Stimulated activated CD8-positive, alpha-beta memory T cell treated with anti-CD3 and anti-CD28 coated beads, Interleukin-4, amount 100 ng/mL, for 24 hours (primary cell): ENCODE data around the gene BRIX1.
"Not testable (repeated sequence)": the region's sequence is repeated elsewhere in the genome, so short reads cannot be mapped to it uniquely, and the experiment has no call there.

Experiments
- DNase-seq: peaks from one replicate; pipeline ENCODE4 v3.0.0-alpha.2; 2020; ENCODE audit warnings: low read depth

The BRIX1 gene

DNA sequence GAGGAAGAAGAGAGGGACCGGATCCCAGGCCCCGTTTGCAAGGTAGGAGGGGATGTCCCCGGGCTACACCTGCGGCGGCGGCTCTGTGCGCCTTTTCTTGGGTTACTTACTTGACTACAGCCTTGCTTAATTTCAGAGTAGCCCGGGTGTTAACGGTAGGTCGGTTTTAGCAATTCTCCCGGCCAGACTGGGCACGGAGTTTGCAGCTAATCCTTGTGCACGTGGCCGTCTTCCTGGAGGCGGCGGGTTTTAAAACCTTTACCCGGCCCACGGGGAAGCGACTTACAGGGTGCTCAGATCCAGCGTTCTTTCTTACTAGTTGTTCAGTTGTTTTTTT is 313 bp downstream of the BRIX1 start:
- peak; percentile 13 for DNase-seq

DNA sequence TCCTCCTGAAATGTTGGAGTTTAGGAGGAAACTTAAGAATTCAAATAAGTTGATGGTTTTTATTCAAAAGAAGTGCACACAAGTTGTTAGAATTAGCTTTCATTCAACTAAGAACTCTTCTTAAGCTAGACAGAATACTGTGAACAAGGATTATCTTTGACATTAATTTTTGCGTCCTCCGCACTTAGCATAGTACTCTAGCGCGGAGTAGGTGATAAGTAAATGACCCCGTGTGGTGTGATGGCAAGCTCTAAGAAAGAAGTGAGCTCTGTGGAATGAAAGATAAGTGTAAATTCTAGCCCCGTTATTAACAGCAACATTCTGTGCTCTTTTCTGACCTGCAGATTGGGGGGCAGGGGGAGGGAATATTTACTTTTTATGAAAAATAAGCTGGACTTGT is 1.0 kb downstream of the BRIX1 start:
- DNase-seq: no peak

DNA sequence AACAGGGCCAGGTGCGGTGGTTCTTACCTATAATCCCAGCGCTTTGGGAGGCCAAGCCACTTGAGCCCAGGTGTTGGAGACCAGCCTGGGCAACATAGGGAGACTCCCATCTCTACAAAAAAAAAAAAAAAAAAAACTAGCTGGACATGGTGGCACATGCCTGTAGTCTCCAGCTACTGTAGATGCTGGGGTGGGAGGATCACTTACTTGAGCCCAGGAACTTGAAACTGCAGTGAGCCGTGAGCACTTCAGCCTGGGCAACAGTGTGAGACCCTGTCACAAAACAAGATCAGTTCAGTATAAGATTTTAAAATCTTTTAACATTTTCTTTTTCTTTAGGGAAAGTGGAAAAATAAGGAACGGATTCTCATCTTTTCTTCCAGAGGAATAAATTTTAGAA is 2.5 kb downstream of the BRIX1 start:
- no peak for DNase-seq

DNA sequence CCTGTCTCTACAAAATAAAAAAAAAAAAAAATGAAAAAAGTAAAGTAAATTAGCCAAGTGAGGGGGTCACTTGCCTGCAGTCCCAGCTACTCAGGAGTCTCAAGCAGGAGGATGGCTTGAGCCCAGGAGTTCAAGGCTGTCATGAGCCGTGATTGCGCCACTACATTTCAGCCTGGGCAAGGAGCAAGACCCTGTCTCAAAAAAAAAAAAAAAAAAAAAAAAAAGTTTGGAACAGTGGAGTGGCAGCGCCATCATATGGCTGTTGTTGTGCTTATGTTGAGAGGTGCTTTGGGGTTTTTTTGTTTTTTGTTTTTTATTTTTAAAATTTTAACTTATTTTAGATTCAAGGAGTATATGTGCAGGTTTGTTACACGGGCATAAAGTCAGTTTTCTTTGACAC is 3.6 kb downstream of the BRIX1 start:
- no peak for DNase-seq

DNA sequence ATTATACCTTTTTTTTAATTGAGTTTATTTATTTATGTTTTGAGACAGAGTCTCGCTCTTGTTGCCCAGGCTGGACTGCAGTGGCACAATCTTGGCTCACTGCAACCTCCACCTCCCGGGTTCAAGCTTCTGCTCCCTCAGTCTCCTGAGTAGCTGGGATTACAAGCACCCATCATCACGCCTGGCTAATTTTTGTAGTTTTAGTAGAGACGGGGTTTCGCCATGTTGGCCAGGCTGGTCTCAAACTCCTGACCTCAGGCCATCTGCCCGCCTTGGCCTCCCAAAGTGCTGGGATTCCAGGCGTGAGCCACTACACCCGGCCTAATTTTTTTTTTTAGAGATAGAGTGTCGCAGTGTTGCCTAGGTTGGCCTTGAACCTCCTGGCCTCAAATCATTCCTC is 7.7 kb downstream of the BRIX1 start:
- not testable (repeated sequence) for DNase-seq

DNA sequence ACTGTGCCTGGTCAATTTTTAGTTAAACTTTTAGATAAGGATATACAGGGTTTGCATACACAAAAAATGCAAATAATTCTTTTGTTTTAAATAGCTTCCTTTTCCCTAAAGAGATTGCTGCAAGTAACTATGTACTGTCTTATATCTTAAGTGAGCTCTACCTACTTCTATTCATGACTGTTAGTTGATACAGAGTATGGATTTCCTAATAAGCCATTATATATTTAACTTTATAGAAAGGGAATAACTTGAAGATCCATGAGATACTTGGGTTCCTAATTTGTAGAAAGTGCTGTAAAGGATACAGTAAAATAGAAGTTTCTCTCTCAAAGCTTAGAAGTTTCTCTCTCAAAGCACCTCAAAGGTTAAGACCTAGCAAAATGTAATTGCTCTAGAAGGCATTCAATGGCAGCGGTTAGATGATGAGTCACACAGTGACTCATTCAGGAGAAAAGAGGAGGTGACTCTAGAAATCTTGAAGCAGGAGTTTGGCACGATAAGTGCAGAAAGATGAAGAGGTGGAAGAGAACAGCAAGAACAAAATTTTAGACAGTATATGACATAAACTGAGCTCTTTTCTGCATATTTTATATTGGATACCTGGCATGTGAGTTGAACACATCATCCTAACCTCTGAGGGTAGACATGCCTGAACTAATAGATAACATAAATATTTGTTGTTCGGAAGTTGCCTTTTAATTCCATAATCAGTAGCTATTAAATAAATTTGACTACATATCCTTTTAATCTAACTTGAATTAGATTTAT is 8.4 kb downstream of the BRIX1 start:
- no peak for DNase-seq

DNA sequence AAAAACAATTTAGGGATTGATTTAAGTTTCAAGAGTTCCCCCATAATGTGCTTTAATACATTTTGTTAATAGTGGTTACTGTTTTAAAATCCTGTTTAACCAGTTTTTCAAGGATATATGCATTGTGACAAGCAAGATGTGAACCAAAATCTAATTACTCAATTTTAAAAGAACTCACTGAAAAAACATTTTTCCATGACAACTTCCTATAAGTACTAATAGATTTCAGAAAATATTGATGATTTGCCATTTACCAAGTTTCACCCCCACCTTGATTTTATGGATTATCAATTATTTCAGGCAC is 8.9 kb downstream of the BRIX1 start:
- DNase-seq: no peak

DNA sequence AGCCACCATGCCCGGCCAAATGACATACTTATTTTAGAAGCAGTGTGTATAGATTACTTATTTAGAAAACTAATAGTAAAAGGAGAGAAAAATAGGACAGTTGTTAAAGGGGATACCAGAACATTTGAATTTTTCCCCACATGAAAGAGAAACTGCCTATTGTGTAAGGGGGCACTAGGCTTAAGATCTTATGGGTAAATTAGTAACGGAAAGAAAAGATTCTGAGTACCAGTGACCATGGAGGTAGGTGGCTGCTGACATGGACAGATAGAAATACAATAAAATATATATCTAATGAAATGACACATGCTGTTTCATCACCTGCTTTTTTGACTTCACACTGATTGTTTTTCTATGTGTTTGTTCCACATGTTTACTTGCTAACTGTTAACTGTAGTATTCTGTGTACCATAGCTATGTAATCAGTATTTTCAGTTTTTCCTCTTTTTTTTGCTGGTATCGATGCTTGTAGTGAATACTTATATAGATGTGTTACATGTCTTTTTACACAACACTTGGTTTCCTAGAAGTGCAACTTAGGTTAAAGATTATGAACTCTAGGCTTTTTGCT is 10.9 kb downstream of the BRIX1 start:
- no peak for DNase-seq

DNA sequence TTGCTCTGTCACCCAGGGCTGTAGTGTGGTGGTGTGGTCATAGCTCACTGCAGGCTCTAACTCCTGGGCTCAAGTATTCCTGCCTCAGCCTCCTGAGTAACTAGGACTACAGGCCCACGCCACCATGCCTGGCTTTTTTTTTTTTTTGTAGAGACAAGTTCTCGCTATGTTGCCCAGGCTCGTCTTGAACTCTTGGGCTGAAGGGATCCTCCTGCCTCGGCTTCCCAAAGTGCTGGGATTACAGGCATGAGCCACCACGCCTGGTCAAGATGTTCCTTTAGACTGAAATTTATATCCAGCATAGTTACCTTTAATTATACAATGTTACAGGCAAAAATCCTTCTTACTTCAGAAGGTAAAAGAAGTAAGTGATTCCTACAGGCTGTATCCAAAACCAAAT is 12.3 kb downstream of the BRIX1 start:
- no peak for DNase-seq

DNA sequence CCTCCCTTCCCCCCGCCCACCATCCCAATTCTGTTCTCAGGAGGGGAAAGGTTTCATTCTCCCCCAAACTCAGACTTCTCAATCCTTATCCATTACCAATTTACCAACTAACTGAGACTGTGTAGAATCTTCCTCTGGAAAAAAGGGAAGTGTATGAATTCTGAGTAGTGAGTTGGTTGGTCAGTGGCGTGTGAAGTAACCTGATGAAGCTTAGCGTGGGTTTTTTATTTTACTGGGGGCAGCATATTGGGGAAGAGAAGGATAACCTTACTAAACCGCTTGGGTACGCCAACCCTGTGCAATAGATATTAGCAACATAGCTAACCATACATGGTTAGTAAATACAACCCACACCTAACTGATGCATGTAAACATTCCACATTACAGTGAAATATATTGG is 12.8 kb downstream of the BRIX1 start:
- no peak for DNase-seq

DNA sequence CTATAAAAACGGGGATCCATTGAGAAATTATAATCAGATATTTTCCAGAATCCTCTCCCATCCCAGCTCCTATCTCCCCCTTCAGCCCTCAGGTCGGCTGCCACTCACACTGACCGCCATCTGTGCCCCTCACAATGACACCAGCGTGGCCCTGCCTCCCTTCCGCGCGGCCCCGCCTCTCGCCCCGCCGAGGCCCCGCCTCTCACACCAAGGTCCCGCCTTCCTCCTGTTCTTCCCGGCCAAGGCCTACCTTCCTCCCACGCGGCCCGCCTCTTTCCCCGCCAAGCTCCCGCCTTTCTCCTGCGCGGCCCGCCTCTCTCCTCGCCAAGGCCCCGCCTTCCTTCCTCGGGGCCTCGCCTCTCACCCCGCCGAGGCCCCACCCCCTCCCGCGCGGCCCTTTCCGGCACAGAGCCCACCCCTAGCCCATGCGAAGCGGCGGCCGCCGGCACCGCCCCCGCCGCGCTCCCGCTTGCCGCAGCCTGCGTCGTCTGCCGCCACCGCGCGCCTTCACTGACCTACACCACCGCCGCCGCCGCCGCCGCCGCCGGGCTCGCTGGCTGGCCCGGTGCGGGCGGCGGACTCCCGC is 13.7 kb downstream of the BRIX1 start, which contains the start of gene DNAJC21:
Gene DNAJC21, plus strand, starts transcription at position 426 of the 586 bp plus-strand sequence. CDS start 261 bp downstream, outside the sequence.
- DNase-seq: peak; percentile 97

DNA sequence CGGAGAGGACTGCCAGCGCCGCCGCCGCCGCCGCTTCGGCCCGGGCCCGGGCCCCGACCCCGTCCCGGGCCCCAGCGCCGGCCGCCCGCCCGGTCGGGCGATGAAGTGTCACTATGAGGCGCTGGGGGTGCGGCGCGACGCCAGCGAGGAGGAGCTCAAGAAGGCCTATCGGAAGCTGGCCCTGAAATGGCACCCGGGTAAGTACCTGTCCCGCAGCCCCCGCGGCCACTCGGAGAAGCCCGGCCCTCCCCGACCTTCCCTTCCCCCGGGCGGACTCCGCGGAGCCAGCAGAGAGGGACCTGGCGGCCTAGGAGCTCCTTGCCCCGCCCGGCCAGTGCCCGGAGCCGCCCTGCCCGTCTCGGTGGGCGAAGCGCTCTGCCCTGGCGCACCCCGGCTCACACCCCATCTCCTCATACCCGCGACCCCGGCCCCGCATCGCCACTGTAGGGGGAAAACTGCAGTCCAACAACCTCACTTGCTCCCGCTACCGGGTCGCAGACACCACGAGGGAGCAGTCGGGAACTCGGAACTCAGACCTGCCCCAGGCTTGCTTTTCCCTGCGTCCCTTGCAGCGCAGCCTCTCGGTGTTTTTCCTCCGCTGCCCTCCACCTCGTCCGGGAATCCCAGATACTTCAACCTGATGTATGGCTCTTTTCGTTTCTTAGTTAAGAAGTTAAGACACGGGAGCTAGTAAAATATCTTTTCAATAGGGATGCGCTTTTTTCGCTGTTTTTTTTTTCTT is 14.4 kb downstream of the BRIX1 start:
- DNase-seq: peak; percentile 71

DNA sequence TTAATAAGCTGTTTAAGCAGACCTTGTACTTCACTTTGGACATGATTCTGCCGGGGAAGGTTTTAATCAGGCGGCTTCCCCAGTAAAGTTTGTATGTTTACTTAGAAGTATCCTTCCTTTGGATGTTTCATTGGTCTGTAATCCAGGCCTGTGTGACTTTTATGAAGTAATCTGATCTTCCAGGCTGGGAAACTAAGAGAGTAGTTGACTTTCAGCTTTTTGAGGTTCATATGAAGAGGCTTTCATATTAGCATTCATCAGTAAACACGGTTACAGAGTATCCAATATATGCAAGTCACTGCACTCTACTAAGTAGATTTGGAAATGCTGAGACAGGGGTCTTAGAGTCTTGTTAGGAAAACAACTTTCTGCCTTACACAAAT is 14.9 kb downstream of the BRIX1 start:
- DNase-seq: no peak

DNA sequence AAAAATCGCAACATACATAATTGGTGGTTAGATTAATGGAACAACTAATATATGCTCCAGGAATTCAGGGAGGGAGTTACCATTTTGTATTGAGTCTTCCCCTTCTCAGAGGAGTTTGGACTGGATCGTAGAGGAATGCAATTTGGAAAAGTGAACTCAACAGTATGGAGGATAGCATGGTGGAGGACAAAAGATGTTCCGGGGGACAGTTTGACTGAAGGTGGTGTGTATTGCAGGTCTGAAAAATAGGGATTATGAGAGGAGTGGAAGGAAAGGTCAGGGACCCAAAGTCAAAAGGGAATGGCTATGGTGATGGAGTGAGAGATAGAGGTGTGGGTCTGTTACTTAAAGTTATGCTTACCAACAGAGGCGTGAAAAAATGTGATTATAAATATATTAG is 15.4 kb downstream of the BRIX1 start:
- DNase-seq: no peak

DNA sequence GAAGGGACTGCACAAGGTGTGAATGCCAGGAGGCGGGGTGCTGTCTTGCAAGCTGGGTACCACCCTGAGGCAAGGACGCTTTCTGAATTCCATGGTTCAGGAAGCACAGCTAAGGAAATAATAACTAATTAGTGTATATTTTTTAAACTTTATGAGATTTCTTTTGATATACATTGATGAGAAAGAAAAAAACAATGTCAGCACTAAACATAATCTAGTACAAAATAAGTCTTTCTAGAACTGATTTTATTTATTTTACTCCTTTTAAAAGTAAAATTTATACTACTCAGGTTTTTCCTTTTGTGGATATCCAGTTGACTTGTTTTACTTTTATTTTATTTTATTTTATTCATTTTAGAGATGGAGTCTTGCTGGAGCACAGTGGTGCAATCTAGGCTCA is 17.4 kb downstream of the BRIX1 start:
- no peak for DNase-seq

DNA sequence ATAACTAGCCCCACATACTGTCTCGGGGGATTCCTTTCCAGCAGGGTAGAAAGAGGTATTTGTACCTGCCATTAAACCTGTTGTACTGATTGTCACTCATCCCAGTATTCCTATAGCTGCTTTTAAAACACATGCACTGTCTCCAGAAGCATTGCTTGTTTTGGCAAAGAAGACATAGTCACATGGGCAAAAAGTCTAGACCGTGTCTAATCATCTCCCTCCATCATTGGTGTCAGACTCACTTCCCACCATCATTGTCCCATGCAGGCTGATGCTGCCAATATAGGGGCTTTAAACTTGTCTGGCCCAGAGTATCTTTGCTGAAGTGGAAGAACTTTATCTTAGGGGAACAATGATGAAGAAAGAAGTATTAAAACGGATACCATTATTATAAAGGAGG is 26.4 kb downstream of the BRIX1 start:
- DNase-seq: no peak

DNA sequence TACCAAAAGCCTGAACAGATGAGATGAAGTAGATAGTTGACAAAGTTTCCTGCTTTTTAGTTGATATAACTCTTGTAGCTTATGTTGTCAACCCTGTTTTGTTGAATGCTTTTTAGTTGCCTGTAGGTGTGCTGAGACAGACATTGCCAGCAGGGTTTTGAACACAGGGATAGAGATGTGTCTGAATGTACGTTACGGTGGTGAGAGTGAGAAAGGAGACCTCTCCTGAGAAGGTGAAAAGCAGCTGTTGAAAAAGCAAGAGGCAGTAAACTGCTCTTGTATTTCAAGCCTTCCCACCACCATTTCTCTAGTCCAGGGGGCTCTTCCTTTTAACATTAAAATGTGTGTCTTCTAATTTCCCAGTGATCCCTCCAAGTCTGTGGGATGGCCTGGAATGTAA is 28.5 kb downstream of the BRIX1 start:
- DNase-seq: no peak

DNA sequence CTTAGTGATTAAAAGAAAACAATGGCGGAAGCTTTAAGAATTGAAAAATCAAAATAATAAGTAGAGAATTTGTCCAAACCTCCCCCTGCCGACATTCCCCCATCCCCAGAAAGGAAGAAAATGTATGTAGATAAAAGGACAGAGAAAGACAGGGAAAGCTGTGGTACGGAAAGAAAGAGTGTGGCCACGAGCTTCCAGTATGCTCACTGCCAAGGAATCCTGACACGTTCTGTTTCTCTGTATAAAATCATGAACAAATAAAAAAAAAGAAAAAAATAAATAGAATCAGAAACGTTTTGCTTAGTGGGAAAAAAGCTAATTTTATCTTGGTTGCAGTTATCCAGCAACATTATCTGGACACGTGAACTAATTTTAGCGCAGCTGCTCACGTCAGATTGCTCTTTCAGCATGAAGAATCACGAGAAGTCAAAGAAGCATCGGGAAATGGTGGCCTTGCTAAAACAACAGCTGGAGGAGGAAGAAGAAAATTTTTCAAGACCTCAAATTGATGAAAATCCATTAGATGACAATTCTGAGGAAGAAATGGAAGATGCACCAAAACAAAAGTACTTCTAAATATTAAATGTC is 29.0 kb downstream of the BRIX1 start:
- no peak for DNase-seq

DNA sequence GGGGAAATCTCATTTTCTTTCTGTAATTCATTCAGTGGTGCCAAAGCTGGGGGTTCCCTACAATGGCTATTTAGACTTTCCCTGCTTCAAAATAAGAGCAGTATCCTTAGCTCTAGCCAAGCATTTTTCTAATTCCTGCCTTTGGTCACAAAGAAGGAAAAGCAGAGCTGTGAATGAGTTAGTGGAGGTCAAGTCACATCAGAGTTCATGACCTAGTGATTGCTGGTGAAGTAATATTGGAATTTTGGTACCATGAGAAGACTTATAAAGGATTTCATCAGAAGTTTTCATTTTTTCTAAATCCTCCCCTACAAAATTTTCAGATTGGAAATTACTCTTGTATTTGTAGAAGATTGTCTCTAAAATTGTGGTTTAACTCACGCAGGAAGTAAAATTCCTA is 41.8 kb downstream of the BRIX1 start:
- no peak for DNase-seq

DNA sequence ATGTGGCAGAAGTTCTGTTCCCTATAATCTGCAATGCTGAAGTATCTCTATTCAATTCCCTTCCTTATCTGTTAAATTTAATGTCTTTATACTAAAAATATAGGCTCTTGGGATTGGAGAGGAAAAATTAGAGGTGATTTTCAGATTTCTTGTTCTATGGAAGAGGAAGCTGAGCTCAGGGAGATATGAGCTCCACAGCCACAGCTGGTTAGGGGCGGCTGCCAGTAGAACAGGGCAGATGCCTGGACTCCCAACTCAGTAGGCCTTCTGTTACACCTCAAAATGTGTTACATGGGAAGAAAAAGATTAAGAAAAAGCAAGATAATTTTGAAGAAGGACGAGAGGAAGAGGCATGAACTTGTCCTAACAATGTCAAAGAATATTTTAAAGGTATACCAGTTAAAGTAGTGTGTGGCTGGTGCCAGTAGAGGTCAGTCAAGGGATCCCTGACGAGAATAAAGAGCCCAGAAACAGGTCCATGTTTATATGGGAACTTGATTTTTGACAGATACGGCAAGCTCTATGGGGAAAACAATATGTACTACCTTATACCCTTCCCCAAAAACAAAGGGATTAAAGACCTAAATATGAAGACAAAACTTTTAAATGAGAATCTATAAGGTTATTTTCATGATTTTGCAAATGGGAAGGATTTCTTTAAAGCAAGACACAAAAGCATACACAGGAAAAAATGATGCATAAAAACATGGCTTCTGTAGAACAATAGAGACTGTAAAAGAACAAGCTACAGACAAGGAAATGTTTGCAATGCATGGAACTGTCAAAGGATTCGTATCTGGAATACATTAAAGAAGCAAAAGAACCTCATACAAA is 42.6 kb downstream of the BRIX1 start:
- DNase-seq: no peak

DNA sequence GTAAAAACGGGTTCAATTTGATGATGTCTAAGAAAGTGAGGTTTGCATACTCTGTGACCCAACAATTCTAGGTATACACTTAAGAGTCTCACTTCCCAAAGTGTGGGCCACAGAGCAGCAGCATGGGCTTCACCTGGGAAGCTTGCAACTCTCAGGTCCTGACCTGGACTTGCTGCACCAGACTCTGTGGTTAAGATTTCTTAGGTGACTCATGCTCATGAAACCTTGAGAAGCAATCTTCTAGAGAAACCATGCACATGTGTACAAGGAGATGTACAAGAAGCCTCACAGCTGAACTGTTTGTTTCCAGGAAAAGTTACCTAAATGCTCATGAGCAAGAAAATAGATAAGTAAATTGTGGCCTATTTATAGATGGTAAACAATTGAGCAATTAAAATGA is 43.8 kb downstream of the BRIX1 start:
- DNase-seq: peak; percentile 2

DNA sequence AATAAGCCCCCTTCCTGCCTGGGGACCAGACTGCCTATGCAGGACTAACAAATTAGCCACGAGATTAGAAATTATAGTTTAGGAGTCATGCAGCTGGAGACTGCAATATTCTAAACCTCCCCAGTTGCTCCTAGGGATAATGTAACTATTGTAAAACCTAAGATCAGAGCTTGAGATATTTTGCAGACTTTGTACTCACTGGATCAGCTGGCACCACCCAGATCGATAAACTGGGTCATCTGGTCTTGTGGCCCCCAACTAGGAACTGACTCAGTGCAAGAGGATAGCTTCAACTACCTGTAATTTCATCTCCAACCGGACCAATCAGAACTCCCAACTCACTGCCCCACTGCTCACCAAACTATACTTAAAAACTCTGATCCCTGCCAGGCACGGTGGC is 52.0 kb downstream of the BRIX1 start:
- no peak for DNase-seq
